ENCODE measurements around the gene ARHGAP15.

ARHGAP15 gene

DNA sequence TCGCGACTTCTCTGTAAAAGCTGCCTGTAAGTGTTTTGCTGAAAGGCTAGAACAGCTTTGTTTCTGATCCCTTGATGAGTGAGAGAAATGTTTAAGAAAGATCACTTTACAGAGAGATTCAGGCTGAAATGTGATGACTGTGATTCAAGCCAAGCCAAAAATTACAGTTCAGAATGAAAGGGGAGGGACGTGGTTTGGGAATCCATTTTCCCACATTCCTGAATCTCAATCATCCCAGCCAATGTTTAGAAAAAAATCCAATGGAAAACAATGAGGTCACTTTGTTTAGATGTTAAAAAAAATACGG, 416.7 kb downstream of the ARHGAP15 start:
- no peak for DNase-seq

DNA sequence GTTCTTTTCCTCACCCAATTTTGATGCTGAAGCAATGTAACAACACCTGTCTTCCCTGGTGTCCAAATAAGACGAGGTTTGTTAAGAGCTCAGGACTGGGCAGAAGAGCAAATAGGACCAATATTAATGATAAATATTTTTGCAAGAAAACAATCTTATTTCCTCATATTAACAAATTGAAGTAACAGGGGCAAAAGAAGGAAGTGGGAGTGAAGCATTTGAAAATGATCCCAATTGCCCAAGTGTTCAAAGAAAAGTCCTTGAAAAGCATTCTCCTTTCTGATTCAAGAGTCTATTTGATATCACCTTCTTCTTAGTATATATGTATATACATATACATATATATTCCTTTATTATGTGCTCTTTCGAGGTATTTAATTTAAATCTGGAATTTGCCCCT, 418.8 kb downstream of the ARHGAP15 start:
- DNase-seq = no peak

DNA sequence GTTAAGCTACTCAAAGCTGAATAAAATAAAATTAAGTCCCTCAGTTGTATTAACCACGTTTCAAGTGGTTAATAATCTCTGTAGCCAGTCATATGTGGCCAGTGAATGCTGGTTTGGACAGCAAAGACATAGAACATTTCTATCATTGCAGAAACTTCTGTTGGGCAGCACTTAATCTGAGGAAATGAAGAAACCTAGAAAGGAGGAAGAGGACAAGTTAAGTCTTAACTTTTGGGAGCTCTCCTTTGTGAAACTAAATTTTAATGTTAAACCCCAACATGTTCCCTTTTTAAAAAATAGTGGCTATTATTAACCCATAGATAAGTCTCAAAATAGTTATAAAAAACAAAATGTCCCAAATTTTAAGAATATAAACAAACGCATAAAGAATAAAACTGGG, 421.3 kb downstream of the ARHGAP15 start:
- DNase-seq = no peak

DNA sequence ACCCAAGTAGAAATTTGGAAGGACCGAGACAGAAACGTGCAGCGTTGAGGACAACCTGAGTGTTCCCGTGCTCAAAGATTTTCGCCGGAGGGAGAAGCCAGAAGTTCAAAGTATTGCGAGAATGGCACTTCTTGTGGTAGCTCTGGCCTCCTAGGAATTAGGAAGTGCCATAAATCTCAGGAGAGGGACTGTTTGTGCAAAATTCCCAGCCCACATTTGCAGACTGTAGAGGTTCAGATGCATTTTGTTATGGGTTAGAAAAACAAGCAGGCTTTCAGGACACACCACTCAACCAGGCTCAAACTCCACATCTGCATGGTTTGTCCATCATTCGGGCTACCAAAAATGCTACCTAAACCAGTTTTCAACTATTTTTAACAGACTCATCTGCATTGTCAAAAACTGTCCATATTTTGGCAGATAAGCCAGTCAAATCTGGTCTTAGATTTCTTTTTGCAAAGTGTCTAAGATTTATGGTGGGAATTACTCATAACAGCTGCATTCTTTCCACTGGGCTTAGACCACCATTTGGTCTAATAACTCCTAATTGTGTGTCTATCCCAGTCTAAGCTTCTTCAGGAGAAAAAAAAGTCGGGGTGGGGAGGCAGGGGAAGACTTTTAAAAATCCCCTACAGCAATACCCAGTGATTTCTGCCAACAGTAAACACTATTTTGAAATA, 422.9 kb downstream of the ARHGAP15 start:
- DNase-seq = no peak

DNA sequence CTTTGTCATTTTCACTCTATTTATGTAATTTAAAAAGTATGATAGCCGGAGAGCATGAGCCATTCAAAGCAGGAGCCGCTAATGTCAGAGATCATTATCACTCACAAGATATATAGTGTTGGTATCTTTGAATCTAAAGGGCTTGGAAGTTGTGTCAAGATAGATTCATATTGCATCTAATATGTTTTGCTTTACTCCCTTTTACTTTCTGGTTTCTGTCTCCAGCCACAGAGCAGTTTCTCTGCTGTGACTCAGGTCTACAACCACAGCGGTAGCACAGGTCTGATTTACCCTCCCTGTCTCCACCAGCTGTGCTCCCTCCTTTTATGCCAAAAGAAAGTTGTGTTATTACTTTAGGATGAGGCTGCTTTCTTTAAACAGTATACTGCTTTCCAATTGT, 424.0 kb downstream of the ARHGAP15 start:
- DNase-seq = no peak

DNA sequence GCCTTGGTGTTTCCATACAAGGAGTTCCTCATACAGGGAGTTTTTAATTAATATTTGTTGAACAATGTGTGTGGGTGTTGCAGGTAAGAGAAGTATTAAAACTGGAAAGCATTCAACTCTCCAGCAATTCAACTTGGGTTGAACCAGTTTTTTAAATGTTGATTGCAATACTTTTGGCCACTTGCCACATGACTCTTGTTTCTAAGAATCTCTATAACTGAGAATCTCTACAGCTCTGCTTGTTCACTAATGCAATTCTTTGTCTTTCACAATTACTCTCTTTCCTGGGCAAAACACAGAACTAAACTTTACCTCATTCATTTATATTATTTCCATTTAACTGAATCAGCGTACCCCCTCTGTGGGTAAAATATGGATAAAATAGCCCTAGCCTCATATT, 429.4 kb downstream of the ARHGAP15 start:
- DNase-seq = no peak

DNA sequence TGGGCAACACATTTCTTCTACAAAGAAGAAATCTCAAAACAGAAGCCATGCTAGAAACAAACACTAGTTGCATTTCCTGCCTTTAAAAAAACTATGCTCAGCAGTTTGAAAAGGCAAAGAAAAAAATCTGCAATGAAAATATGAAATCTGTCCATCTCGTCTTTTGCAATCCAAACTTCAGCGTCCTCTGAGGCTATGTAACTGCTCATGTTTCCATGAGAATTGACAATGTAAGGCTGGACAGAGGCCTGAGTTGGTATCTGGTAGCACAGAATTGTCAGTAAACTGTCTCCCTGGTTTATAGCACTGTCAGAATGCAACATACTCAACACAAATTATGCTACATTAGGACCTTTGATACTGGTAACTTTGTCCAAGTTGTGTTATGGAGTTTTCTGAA, 429.9 kb downstream of the ARHGAP15 start:
- DNase-seq = no peak

DNA sequence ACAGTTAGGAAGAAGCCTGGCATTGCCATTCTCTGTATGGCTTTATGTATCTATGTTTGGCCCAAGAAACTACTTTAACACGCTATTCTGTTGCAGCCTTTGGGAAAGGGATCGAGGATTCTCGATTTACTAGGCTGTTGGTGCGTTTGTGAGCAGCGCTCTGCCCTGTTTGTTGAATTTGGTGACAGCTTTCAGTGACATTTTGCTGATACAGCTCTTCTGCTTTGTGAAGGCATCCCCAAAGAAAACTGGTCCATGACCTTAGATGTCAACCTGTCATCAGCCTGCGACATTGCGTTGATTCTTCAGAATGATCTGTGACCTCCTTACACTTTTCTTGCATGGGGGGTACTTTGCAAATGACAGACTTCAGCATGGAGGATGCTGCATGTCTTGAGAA, 431.5 kb downstream of the ARHGAP15 start:
- DNase-seq = no peak

DNA sequence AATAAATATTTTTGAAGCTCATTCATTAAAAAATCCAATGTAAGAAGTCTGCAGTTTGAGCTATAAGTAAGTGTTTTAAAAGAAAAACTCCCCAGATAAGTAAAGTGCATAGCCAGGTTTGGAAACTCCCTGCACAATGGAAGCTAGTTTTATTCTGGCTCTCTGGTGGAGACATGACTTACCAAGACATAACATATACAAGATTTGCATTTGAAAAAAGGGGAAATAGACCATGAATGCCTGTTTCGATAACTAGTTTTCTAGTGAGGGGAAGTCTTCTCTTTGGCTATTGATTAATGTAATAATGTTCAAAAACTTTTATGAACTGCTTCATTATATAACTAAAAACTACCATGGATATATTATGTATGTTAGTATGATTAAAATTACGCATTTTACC, 435.2 kb downstream of the ARHGAP15 start:
- DNase-seq = no peak

DNA sequence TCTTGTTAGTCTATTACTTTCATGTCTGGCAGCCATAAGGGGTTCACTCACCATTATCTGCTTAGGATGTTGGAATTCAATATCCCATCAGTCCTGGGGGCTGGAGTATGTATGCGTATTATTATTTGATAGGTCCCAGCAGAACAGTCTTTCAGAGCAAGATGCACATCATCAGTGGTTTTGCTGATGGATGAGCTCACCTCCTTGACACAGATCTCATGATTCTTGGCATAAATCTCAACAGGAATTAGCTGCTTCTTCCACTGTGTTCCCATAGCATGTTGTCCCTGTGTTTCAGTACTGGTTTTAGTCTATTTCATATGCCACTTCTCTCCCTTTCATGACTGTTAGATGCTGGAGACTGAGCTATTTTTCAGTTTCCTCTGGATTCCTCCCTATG, 442.5 kb downstream of the ARHGAP15 start:
- DNase-seq = no peak

DNA sequence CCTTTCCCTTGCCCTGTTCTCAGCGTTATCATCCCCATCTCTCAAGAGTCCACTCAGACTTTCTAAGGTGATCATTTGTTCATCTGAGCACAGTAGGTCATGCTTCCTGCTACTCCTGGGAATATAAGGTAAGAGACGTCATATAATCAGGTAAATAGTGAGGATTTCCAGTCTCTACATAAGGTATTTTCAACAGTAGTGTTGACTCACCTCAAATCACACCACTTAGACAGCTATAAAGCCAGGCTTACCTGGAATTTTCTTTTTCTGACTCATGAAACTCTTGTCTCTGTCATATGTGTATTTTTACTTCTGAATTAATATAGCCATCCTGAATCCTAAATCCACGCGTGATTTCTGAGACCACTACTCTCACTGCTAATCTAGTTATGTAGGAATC, 443.2 kb downstream of the ARHGAP15 start:
- no peak for DNase-seq

DNA sequence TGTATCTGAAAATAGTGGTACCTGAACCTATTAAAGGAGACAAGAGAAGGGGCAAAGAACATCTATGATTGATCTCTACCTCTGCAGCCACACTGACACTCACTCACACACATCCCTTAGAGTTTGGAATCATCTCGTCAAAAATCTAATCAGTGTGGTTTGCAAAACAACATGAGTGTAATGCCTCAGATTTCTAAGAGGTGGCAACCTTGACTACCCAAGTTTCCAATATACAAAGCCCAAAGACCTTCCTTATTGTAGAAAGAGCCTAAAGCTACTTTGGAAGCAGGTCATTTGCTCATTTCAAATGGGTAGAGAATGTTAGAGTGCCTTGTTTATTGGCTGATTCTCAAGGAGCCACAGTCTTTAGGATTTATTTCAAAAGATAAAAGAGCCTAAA, 444.9 kb downstream of the ARHGAP15 start:
- no peak for DNase-seq

DNA sequence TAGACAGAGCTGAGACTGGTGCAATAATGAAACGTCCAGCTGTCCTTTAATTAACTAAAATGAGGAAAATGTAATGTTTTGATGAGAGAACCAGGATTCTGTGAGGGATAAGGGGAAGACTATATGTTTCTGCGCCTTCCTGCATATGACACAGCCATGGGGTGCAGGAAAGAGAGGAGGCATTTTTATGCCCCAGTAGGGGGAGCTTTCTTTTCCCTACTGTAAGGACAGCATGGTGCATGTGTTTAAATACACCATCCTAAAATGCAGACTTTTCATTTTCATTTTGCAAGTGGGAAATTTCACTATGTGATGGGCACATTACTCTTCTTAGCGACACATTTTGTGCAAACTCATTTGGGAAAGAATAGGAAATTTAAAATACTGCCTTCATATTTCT, 446.1 kb downstream of the ARHGAP15 start:
- DNase-seq = no peak

DNA sequence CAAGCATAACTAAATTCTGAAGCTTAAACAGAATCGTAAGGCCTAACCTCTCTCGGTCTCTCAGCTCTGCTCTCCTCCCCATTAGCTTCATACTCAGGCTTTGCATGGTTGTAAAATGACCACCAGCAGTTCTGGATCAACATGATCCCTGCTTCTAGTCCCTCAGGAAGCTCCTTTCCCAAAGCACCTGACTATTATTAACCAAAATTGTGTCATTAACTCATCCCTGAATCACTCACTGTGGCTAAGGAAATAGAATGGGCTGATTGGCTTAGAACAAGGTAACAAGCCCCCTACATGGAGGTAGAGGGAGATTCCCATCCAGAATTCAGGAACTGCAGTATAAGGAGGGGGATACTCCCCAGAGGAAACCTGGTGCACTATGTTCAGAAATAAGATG, 448.3 kb downstream of the ARHGAP15 start:
- no peak for DNase-seq

DNA sequence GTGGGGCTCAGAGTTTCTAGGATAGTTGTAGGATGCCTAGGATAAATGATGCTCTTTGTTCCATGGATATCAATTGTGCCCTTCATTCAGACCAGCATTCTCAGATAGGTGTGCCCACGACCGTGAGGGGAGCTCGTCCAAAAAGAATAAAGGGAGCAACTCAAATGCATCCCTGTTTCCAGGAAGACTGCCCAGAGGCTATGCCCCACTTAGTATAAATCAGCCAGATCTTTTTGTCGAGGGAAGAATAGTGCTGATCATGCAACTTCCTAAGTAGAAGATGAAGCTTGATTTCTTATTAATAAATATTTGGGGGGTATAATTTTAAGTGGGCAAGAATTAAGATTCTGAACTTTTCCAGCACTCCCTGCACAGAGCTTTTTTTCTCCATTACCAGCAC, 450.2 kb downstream of the ARHGAP15 start:
- DNase-seq = no peak

DNA sequence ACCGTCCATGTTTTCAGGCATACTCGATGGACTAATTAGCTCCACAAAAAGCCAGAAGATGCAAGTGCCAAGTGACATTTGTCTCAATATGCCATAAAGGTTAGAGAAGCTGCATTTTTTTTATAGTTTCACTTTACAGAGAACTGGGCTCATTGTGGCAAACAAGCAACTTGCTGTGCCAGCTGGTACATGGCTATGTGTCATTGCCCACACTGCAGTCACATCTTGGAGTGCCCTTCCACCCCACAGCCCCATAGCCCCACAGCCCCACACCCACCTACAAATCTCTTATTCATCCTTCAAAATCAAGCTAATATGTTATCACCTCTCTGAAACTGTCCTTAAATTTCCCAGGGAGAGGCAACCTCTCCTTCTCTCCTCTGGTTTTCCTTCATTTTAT, 451.9 kb downstream of the ARHGAP15 start:
- DNase-seq = no peak

DNA sequence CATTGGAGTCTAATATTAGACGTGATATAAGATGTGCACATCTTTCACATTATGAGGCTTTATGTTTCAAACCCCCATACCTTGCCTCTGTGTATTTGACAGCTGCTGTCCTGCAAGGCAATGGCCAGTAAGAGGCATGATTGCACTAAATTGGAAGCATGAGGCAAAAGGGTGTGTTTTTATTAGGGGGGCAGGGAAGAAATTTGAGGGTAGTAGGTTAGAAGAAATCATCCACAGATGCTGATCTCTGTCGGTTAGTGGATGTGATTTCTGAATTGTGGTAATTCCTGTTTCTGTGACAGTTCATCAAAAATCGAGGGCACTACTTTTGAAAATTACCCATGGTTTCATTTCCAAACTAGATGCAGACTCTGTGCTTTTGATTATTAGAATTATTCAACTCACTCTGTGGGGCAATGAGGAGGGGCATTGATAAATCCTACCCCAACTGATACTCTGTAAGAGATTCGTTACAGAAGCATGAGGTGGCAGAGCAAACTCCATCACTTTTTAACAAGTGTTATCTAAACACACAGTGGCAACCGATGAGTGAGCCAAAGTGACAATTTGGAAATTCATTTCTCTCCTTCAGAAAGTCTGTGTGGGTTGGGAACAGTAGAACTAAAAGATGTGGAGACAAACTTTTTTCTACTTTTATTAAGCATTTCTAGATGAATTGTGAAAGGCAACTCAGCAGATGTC, 453.0 kb downstream of the ARHGAP15 start:
- no peak for DNase-seq

DNA sequence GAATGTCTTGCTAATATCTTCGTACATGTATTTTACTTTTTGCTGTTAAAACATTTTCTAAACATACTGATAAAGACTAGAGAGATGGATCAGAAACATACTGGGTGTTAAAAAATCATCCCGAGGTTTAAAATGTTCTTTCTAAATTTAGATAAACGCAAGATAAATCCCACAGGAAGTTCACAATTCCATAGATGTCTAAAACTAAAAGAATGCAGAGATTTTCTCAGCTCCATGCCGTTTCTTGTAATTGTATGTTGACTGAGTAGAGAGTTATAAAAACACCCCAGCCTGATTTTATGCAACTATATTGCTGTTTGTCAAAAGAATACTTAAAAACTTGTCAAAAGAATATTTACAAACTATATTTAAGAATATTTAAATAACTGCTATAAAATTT, 455.7 kb downstream of the ARHGAP15 start:
- DNase-seq = no peak

DNA sequence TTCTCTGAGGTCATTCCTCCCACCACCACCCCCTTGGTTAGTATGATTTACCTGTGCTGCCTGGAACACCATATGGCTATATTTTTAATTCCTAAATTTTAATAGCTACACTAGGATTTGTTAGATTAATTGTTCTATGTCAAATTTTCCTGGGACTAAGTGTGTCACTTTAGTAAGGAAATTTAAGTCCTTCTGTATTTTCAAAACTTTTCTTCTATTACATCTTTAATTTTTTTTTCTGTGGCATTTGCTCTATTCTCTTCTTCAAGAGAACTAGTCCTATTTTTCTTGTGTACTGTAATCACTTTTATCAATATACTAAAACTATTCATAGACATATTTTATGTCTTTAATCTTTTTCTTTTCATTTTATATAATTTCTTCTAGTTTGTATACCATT, 456.9 kb downstream of the ARHGAP15 start:
- DNase-seq = no peak

DNA sequence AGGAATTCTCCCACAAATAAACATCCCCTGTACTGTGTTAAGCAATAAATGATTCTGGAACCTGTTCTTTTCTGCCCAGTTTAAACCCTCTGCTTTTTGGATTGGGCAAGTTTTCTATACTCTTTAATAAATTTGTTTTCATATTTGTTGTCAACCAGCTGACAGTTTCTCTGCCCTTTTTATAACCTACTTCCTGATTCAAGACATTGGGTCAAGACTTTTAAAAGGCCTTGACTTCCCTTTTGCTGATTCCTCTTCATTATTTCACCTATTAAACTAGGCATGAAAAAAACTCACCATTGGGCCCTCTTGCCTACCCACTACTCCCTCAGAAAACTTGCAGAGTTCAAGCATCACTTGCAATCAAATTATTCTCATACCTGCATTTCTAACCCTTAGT, 459.5 kb downstream of the ARHGAP15 start:
- DNase-seq = no peak

DNA sequence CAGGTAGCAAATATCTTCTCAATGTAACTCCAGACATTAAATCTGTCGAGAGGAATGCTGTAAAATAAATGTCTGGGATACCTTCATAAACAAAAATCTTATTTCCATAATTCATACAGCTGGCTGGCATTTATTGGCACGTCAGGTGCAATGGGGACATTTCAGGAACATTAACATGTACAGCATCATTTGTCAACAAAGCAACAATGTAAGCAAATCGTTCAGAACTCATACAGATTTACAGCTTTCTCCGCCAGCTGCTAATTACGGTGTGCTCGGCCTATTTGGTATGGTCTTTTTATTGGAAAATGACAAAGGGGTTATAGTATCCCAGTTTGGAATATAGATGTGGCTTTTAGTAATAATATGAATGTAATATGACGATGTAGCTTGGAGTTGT, 464.9 kb downstream of the ARHGAP15 start:
- DNase-seq = no peak

DNA sequence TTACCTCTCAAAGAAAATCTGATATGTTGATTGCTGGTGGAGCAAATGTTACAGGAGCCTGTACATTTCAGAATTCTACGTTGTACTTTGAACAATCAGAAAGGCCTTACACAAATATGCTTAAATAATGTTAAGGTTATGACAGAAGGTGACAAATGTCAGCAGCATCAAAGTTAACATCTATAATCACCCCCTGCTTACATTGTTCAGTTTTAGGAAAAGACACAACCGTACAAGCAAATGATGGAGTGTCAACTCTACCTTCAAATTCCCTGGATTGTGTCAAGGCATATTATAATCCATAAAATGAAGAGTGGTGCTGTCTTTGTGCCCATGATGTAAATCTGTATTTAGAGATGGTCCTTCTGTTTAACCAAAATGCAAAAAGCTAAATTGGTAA, 465.5 kb downstream of the ARHGAP15 start:
- DNase-seq = no peak

DNA sequence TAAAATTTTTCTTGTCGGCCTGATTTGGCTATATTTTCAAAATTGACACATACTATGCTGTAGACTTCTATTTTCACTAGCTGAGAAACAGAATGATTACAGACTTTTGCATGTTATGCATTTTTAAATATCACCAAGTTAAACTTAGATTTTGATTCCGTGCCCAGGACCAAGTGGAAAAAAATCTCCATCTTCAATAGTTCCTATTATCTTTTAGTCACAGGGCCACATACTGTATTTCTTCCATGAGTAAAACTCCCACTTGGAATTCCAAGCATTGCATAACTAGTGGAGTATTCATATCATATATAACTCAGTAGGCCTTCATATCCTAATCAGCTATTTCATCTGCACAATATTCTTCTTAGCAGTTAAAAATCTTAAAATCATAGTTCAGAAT, 470.9 kb downstream of the ARHGAP15 start:
- DNase-seq = no peak

DNA sequence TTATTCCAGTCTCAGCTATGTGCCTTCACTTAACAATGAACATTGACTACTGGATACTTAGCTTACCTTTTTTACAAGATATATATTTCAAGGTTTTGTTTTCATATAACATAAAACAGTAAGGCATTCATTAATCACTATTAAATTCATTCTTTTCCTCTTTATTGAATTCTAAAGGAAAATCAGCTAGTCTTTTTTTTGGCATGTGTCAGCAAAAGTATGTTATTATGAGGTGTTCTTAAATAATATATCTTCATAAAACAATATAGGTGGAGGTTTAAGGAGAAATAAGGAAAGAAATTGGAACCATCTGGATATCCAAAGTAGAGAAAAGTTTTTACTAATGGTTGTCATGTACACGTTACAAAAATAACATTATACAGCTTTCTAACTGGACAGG, 472.6 kb downstream of the ARHGAP15 start:
- DNase-seq = no peak

DNA sequence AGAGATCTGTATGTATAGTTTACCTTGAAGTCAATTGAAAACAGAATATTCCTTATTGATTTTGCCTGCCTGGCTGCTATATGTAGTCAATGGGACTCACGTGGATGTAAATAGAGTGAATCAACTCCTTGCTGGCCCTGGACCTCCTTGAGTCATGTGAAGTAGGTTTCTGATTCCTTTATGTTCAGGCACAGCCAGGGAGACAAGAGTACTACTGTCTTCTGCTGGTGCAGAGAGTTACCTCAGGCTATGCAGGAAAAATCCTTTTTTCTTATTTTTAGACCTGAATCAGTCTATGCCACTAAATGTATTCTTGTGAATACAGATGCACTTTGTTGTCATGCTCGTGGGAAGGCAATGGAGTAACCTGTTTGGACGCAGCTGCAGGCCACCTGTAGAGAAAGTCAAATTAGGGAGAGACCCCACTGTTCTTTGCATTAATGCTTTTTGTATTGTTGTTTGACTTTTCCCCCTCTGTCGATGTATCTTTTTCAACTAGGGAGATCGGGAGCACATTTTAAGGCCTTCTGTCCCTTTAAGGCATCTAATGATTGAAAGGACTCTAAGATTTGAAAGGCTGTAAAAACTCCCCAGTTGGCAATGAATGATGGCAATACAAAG, 473.9 kb downstream of the ARHGAP15 start:
- DNase-seq = no peak
